Measurements from ENCODE around the gene SLC22A31. TPM values are rescaled to one million over a fixed set of nuclear protein-coding genes. Genes with fewer than 3 reads are reported as not detected.
"Not testable (repeated sequence)": the region's sequence is repeated elsewhere in the genome, so short reads cannot be mapped to it uniquely, and the experiment has no call there.

The SLC22A31 gene
- total and polyA plus RNA-seq, 8 donors, result 0.70 to 283 (median 1.8) TPM

DNA sequence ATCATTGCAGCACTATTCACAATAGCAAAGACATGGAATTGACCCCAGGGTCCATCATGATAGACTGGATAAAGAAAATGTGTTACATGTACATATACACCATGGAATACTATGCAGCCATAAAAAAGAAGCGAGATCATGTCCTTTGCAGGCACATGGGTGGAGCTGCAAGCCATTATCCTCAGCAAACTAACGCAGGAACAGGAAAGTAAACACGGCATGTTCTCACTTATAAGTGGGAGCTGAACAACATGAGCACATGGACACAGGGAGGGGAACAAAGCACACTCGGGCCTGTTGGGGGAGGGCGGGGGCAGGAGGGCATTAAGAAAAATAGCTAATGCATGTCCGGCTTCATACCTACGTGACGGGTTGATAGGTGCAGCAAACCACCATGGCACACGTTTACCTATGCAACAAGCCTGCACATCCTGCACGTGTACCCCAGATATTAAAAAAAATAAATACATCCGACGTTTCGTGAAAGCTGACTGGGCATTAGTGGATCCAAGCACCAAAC, 46.1 kb upstream of the SLC22A31 start:
- DNase-seq (no peak), ATAC-seq (peak; percentile 10)
- H3K4me3 ChIP-seq, result peak overlapping the region; percentile 34 to 50
- TF ChIP-seq CTCF (IDR thresholded peaks at IDR 0.05), result no peak
- H3K36me3 ChIP-seq, result no peaks in the 10 kb centered on the region
- intact Hi-C loops (cut with DNase I), result no loop called here
- peaks cover 0 to 11% of the 10 kb centered on the region in 2 donors for H3K27me3 ChIP-seq
- H3K9me3 ChIP-seq, result peaks cover 0 to 11% of the 10 kb centered on the region in 2 donors
- peaks cover 6 to 7% of the 10 kb centered on the region in 2 donors for H3K4me1 ChIP-seq
- peak overlapping the region; percentile 59 to 63 for H3K27ac ChIP-seq

- ATAC-seq (peak; percentile 54), DNase-seq (peak in 2 of 4 donors; percentile 85 to 90)
- Histone ChIP-seq H3K36me3 (no peaks in the 10 kb centered on the region), H3K9me3 (peaks cover 0 to 5% of the 10 kb centered on the region in 2 donors), H3K27me3 (peaks cover 0 to 11% of the 10 kb centered on the region in 2 donors), H3K4me1 (peaks cover 6 to 16% of the 10 kb centered on the region in 2 donors), H3K27ac (peak overlapping the region; percentile 62 to 65), H3K4me3 (no peak overlapping the region)
- no peak for TF ChIP-seq CTCF (IDR thresholded peaks at IDR 0.05)
- intact Hi-C loops (cut with DNase I), result no loop called here
Measured at GRCh38 chr16:89244754-89245153, 44.4 kb upstream of the SLC22A31 start.

- H3K36me3 ChIP-seq; intact Hi-C loops (cut with DNase I); DNase-seq; H3K4me3 ChIP-seq; ATAC-seq; H3K9me3 ChIP-seq: not testable (repeated sequence)
- peaks cover 0 to 11% of the 10 kb centered on the region in 2 donors for H3K27me3 ChIP-seq
- peaks cover 6 to 18% of the 10 kb centered on the region in 2 donors for H3K4me1 ChIP-seq
- peak overlapping the region; percentile 62 to 65 for H3K27ac ChIP-seq
Measured at GRCh38 chr16:89244264-89244663, 43.9 kb upstream of the SLC22A31 start.

DNA sequence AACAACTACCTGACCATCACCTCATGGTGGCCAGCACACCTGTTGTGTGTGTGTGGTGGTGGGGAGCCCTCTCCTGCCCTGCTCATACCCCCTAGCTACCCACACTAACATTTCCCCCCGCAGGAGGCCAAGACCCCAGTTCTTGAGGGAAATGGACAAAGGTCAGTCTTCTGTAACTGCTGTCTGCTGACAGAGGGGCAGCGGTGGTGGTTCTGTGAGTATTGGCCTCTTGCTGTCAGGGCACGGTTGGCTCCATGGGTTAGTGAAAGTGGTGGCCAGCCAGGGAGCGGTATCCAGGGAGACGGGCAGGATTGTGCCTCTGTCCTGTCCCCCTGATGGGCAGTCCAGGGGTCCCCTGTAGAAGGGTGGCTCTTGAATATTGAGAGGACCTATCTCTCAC, 43.3 kb upstream of the SLC22A31 start:
- intact Hi-C loops (cut with DNase I), result no loop called here
- TF ChIP-seq CTCF (IDR thresholded peaks at IDR 0.05), result no peak
- no peak overlapping the region for H3K4me3 ChIP-seq
- no peak for DNase-seq
- peaks cover 0 to under 1% of the 10 kb centered on the region in 2 donors for H3K9me3 ChIP-seq
- H3K36me3 ChIP-seq, result no peaks in the 10 kb centered on the region
- no peak for ATAC-seq
- peaks cover 0 to 11% of the 10 kb centered on the region in 2 donors for H3K27me3 ChIP-seq
- peak overlapping the region; percentile 62 to 65 for H3K27ac ChIP-seq
- peaks cover 6 to 18% of the 10 kb centered on the region in 2 donors for H3K4me1 ChIP-seq

GRCh38 chr16:89242795-89243200, 42.5 kb upstream of the SLC22A31 start:
- H3K4me3 ChIP-seq, result no peak overlapping the region
- H3K36me3 ChIP-seq, result no peaks in the 10 kb centered on the region
- peaks cover 0 to 2% of the 10 kb centered on the region in 2 donors for H3K27me3 ChIP-seq
- H3K9me3 ChIP-seq, result no peaks in the 10 kb centered on the region
- H3K27ac ChIP-seq, result peak overlapping the region in 1 of 2 donors; percentile 62
- intact Hi-C loops (cut with DNase I), result no loop called here
- peaks cover 6 to 18% of the 10 kb centered on the region in 2 donors for H3K4me1 ChIP-seq
- no peak for DNase-seq
- ATAC-seq, result no peak
- TF ChIP-seq CTCF (IDR thresholded peaks at IDR 0.05), result no peak
